ENCODE results near the gene INAFM2. TPM values are rescaled to one million over a fixed set of nuclear protein-coding genes. Genes with fewer than 3 reads are reported as not detected.

The INAFM2 gene
- total RNA-seq, 2 experiments from 2014 or later, result 13.5 to 15.5 TPM

- Mint-ChIP-seq H3K36me3 (no peaks in the 10 kb centered on the region), H3K9me3 (no peaks in the 10 kb centered on the region), H3K27me3 (no peaks in the 10 kb centered on the region), H3K4me3 (no peak overlapping the region), H3K27ac (no peak overlapping the region), H3K4me1 (no peaks in the 10 kb centered on the region)
- DNase-seq, result no peak
Measured at GRCh38 chr15:40347559-40348473, 24.3 kb downstream of the INAFM2 start.

GRCh38 chr15:40348474-40348870 lies 25.0 kb downstream of the INAFM2 start:
- no peak overlapping the region for H3K4me3 Mint-ChIP-seq
- no peak overlapping the region for H3K27ac Mint-ChIP-seq
- no peaks in the 10 kb centered on the region for H3K36me3 Mint-ChIP-seq
- H3K27me3 Mint-ChIP-seq, result no peaks in the 10 kb centered on the region
- H3K9me3 Mint-ChIP-seq, result no peaks in the 10 kb centered on the region
- DNase-seq, result no peak
- no peaks in the 10 kb centered on the region for H3K4me1 Mint-ChIP-seq

GRCh38 chr15:40349163-40349562 lies 25.7 kb downstream of the INAFM2 start:
- H3K27me3 Mint-ChIP-seq, result no peaks in the 10 kb centered on the region
- H3K4me3 Mint-ChIP-seq, result no peak overlapping the region
- H3K27ac Mint-ChIP-seq, result no peak overlapping the region
- H3K36me3 Mint-ChIP-seq, result no peaks in the 10 kb centered on the region
- no peak for DNase-seq
- no peaks in the 10 kb centered on the region for H3K4me1 Mint-ChIP-seq
- no peaks in the 10 kb centered on the region for H3K9me3 Mint-ChIP-seq

GRCh38 chr15:40352281-40352901 lies 28.9 kb downstream of the INAFM2 start:
- DNase-seq, result no peak
- peaks cover 3% of the 10 kb centered on the region for H3K27me3 Mint-ChIP-seq

GRCh38 chr15:40353697-40354096 lies 30.2 kb downstream of the INAFM2 start:
- no peaks in the 10 kb centered on the region for H3K36me3 Mint-ChIP-seq
- no peak overlapping the region for H3K4me3 Mint-ChIP-seq
- no peaks in the 10 kb centered on the region for H3K9me3 Mint-ChIP-seq
- peaks cover 3% of the 10 kb centered on the region for H3K27me3 Mint-ChIP-seq
- peaks cover 3% of the 10 kb centered on the region for H3K4me1 Mint-ChIP-seq
- no peak for DNase-seq
- H3K27ac Mint-ChIP-seq, result no peak overlapping the region

More at GRCh38 chr15:40352281-40352901, 28.9 kb downstream of the INAFM2 start:
- Mint-ChIP-seq H3K4me1 (no peaks in the 10 kb centered on the region), H3K27ac (no peak overlapping the region), H3K9me3 (no peaks in the 10 kb centered on the region), H3K4me3 (no peak overlapping the region), H3K36me3 (no peaks in the 10 kb centered on the region)

- H3K27ac Mint-ChIP-seq, result no peak overlapping the region
- H3K4me1 Mint-ChIP-seq, result peaks cover 6% of the 10 kb centered on the region
- no peaks in the 10 kb centered on the region for H3K36me3 Mint-ChIP-seq
- no peak for DNase-seq
- H3K9me3 Mint-ChIP-seq, result no peaks in the 10 kb centered on the region
- peaks cover 3% of the 10 kb centered on the region for H3K27me3 Mint-ChIP-seq
- H3K4me3 Mint-ChIP-seq, result no peak overlapping the region
Measured at GRCh38 chr15:40354408-40355171, 31.1 kb downstream of the INAFM2 start.

GRCh38 chr15:40355976-40356585 lies 32.6 kb downstream of the INAFM2 start:
- H3K9me3 Mint-ChIP-seq, result no peaks in the 10 kb centered on the region
- no peak overlapping the region for H3K4me3 Mint-ChIP-seq
- H3K36me3 Mint-ChIP-seq, result no peaks in the 10 kb centered on the region
- H3K27ac Mint-ChIP-seq, result no peak overlapping the region
- peaks cover 6% of the 10 kb centered on the region for H3K4me1 Mint-ChIP-seq
- no peak for DNase-seq
- H3K27me3 Mint-ChIP-seq, result peaks cover 3% of the 10 kb centered on the region

GRCh38 chr15:40357246-40357645 lies 33.8 kb downstream of the INAFM2 start:
- Mint-ChIP-seq H3K4me1 (peaks cover 6% of the 10 kb centered on the region), H3K9me3 (no peaks in the 10 kb centered on the region), H3K4me3 (peak overlapping the region; percentile 32), H3K36me3 (no peaks in the 10 kb centered on the region), H3K27ac (no peak overlapping the region), H3K27me3 (peaks cover 3% of the 10 kb centered on the region)
- no peak for DNase-seq

- Mint-ChIP-seq H3K9me3 (no peaks in the 10 kb centered on the region), H3K4me1 (peaks cover 6% of the 10 kb centered on the region), H3K27me3 (peaks cover 3% of the 10 kb centered on the region), H3K4me3 (peak within 1 kb of the TSS; percentile 78), H3K36me3 (no peaks in the 10 kb centered on the region), H3K27ac (no peak within 1 kb of the TSS)
- peak; percentile 93 for DNase-seq
Measured at GRCh38 chr15:40357723-40358470, 34.4 kb downstream of the INAFM2 start, which contains the start of gene DISP2. Gene DISP2, plus strand, starts transcription at chr15:40358219. Its CDS starts 103 bp downstream, at chr15:40358322.

GRCh38 chr15:40358471-40359353 lies 35.2 kb downstream of the INAFM2 start:
- Mint-ChIP-seq H3K36me3 (no peaks in the 10 kb centered on the region), H3K4me1 (peaks cover 6% of the 10 kb centered on the region), H3K27me3 (peaks cover 3% of the 10 kb centered on the region), H3K9me3 (no peaks in the 10 kb centered on the region), H3K4me3 (peak overlapping the region; percentile 78), H3K27ac (no peak overlapping the region)
- peak; percentile 38 for DNase-seq

- H3K27me3 Mint-ChIP-seq, result peaks cover 3% of the 10 kb centered on the region
- H3K9me3 Mint-ChIP-seq, result no peaks in the 10 kb centered on the region
- no peak overlapping the region for H3K27ac Mint-ChIP-seq
- no peaks in the 10 kb centered on the region for H3K36me3 Mint-ChIP-seq
- DNase-seq, result no peak
- peaks cover 6% of the 10 kb centered on the region for H3K4me1 Mint-ChIP-seq
- no peak overlapping the region for H3K4me3 Mint-ChIP-seq
Measured at GRCh38 chr15:40360015-40360414, 36.5 kb downstream of the INAFM2 start.

GRCh38 chr15:40361640-40362039 lies 38.1 kb downstream of the INAFM2 start:
- H3K4me3 Mint-ChIP-seq, result no peak overlapping the region
- no peaks in the 10 kb centered on the region for H3K9me3 Mint-ChIP-seq
- H3K27ac Mint-ChIP-seq, result no peak overlapping the region
- no peaks in the 10 kb centered on the region for H3K27me3 Mint-ChIP-seq
- H3K4me1 Mint-ChIP-seq, result peaks cover 12% of the 10 kb centered on the region
- DNase-seq, result no peak
- no peaks in the 10 kb centered on the region for H3K36me3 Mint-ChIP-seq

GRCh38 chr15:40363611-40364010 lies 40.1 kb downstream of the INAFM2 start:
- H3K27ac Mint-ChIP-seq, result no peak overlapping the region
- no peaks in the 10 kb centered on the region for H3K27me3 Mint-ChIP-seq
- DNase-seq, result no peak
- H3K4me1 Mint-ChIP-seq, result peaks cover 17% of the 10 kb centered on the region
- H3K36me3 Mint-ChIP-seq, result no peaks in the 10 kb centered on the region
- H3K4me3 Mint-ChIP-seq, result no peak overlapping the region
- H3K9me3 Mint-ChIP-seq, result no peaks in the 10 kb centered on the region
